ENCODE results near the gene BCAS3.

The BCAS3 gene

GRCh38 chr17:61249649-61250299 lies 572.1 kb downstream of the BCAS3 start:
- CTCF ChIA-PET = interaction anchor here (0.5 to 1.3 kb wide), 3 partner anchors 12 to 613 kb away, joined by 3 to 6 read pairs (median 6); partner anchors contain the start of gene BRIP1
- POLR2A ChIA-PET (ENCODE audit: low non-redundant PET) = no interaction called here
- no peak overlapping the region for H3K27ac ChIP-seq

GRCh38 chr17:61250335-61250890 lies 572.8 kb downstream of the BCAS3 start:
- TF ChIP-seq CTCF (conservative IDR thresholded peaks at IDR 0.05; ENCODE audit: low read depth) = no peak
- no peak overlapping the region for H3K27ac ChIP-seq
- DNase-seq (ENCODE audit: low spot score) = no peak
- ChIA-PET POLR2A (ENCODE audit: low non-redundant PET) (interaction anchor here (0.5 kb wide), 1 partner anchor 116 kb away, joined by 3 read pairs; no protein-coding TSS in a partner anchor), CTCF (interaction anchor here (1.3 kb wide), 1 partner anchor 11 kb away, joined by 6 read pairs; no protein-coding TSS in a partner anchor)

More at GRCh38 chr17:61249649-61250299, 572.1 kb downstream of the BCAS3 start:
- no peak for DNase-seq (ENCODE audit: low spot score)
- TF ChIP-seq CTCF (conservative IDR thresholded peaks at IDR 0.05; ENCODE audit: low read depth) = no peak

GRCh38 chr17:61251939-61252865 lies 574.6 kb downstream of the BCAS3 start:
- ChIA-PET CTCF (interaction anchor here (0.5 kb wide), 1 partner anchor 262 kb away, joined by 5 read pairs; no protein-coding TSS in a partner anchor), POLR2A (ENCODE audit: low non-redundant PET) (no interaction called here)
- TF ChIP-seq CTCF (conservative IDR thresholded peaks at IDR 0.05; ENCODE audit: low read depth) = no peak
- DNase-seq (ENCODE audit: low spot score) = no peak
- no peak overlapping the region for H3K27ac ChIP-seq

- ChIA-PET POLR2A (ENCODE audit: low non-redundant PET) (interaction anchor here (0.6 kb wide), 1 partner anchor 179 kb away, joined by 4 read pairs; no protein-coding TSS in a partner anchor), CTCF (no interaction called here)
- no peak for DNase-seq (ENCODE audit: low spot score)
- H3K27ac ChIP-seq = no peak overlapping the region
- TF ChIP-seq CTCF (conservative IDR thresholded peaks at IDR 0.05; ENCODE audit: low read depth) = no peak
Observed at GRCh38 chr17:61253362-61253761, 575.7 kb downstream of the BCAS3 start.

- ChIA-PET CTCF (no interaction called here), POLR2A (ENCODE audit: low non-redundant PET) (interaction anchor here (0.6 kb wide), 1 partner anchor 180 kb away, joined by 4 read pairs; no protein-coding TSS in a partner anchor)
- H3K27ac ChIP-seq = no peak overlapping the region
- no peak for DNase-seq (ENCODE audit: low spot score)
- TF ChIP-seq CTCF (conservative IDR thresholded peaks at IDR 0.05; ENCODE audit: low read depth) = no peak
Observed at GRCh38 chr17:61253937-61254574, 576.4 kb downstream of the BCAS3 start.

GRCh38 chr17:61254904-61255303 lies 577.3 kb downstream of the BCAS3 start:
- no peak for DNase-seq (ENCODE audit: low spot score)
- ChIA-PET CTCF (no interaction called here), POLR2A (ENCODE audit: low non-redundant PET) (no interaction called here)
- TF ChIP-seq CTCF (conservative IDR thresholded peaks at IDR 0.05; ENCODE audit: low read depth) = no peak
- H3K27ac ChIP-seq = no peak overlapping the region

Measured in RWPE1 (cell line).